GM12872 (cell line): ENCODE data around the gene ELAVL3.
A peak's percentile ranks its signal among the peaks of the same experiment; 100 is the strongest.

Experiments
- TF ChIP-seq, protein P1 (sequence below): IDR thresholded peaks from 3 replicates; pipeline ENCODE4 v1.5.1; 2011; ENCODE audit warnings: low read depth, mild to moderate bottlenecking, low read length, moderate library complexity; ENCODE audit not compliant: insufficient read depth

The ELAVL3 gene

GRCh38 chr19:11446652-11447301 lies 34.1 kb downstream of the ELAVL3 start:
- TF ChIP-seq, protein P1, sequence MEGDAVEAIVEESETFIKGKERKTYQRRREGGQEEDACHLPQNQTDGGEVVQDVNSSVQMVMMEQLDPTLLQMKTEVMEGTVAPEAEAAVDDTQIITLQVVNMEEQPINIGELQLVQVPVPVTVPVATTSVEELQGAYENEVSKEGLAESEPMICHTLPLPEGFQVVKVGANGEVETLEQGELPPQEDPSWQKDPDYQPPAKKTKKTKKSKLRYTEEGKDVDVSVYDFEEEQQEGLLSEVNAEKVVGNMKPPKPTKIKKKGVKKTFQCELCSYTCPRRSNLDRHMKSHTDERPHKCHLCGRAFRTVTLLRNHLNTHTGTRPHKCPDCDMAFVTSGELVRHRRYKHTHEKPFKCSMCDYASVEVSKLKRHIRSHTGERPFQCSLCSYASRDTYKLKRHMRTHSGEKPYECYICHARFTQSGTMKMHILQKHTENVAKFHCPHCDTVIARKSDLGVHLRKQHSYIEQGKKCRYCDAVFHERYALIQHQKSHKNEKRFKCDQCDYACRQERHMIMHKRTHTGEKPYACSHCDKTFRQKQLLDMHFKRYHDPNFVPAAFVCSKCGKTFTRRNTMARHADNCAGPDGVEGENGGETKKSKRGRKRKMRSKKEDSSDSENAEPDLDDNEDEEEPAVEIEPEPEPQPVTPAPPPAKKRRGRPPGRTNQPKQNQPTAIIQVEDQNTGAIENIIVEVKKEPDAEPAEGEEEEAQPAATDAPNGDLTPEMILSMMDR = peak; percentile 66

GRCh38 chr19:11446271-11446651 lies 34.6 kb downstream of the ELAVL3 start:
- TF ChIP-seq, protein P1 = no peak

DNA sequence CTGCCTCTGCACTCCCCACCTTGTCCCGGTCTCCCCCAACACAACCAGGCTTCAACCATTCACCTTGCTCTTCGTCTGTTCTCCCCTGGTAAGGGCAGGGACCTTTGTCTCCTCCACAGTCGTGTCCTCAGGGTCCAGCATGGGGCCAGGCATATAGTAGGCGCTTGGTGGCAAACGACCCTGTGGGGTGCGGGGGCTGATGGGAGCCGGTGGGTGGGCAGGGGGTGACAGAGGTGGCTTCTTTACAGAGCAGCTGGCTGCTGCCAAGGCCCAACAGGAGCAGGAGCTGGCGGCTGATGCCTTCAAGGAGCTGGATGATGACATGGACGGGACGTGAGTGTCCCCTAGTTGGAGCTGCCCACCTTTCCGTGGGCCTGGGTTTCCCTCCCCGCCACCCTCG lies 35.7 kb downstream of the ELAVL3 start:
- TF ChIP-seq, protein P1 = no peak

GRCh38 chr19:11444059-11444458 lies 36.8 kb downstream of the ELAVL3 start:
- TF ChIP-seq, protein P1 = no peak

GRCh38 chr19:11437955-11438354 lies 42.9 kb downstream of the ELAVL3 start:
- TF ChIP-seq, protein P1 = no peak

DNA sequence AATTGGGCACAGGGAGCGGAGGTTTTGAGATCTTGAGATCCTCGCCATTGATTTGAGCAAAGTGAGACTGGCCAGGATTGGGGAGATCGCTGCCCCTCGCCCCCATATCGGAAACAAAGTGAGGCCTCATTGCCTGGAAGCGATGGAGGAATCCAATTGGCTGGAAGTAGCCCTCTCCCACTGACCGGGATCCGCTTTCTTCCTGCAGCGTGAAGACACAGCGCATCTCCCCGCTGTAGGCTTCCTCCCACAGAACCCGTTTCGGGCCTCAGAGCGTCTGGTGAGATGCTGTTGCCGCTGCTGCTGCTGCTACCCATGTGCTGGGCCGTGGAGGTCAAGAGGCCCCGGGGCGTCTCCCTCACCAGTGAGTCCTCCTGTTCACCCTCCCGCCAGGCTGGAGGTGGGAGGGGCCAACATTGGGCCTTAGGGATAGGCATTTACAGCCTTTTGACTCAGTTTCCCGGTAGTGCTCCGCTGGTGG lies 45.0 kb downstream of the ELAVL3 start:
- TF ChIP-seq, protein P1 = no peak

DNA sequence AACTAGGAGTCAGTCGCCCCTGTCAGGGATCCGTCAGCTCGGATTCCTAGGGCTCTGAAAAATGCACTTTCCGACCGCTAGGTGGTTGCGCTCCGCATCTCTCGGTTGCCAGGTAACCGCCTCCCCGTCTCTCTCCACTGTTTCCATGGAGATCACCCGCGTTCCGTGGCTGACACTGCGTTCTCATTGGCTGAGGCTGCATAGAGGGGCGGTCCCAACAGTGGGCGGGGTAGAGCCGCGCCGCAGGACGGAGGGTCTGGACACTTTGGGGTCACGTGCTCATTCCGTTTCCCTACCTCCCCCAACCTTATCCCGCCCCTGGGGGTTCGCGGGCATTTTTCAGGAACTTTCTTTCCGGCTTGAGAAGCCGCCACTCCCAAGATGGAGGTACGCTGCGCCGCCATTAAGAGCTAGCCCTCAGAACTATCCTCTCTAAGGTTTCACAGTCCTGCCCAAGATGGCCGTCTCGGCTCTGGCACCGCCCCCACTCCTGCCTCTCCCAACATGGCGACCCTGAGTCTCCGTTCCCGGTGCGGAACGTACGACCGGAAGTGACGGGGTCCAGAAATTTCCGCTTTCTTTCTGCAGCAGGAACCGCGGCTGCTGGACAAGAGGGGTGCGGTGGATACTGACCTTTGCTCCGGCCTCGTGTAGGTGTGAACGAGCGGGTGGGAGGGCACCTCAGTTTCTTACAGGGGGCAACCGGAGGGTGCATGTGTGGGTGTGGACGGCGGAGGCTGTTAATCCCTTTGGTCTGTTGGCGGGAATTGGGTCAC lies 45.6 kb downstream of the ELAVL3 start, which contains the start of the genes ODAD3 and PRKCSH:
Gene ODAD3 (minus strand): TSS at position 65 of the 776 bp plus-strand sequence. CDS start 105 bp downstream, outside the sequence.
Gene PRKCSH (plus strand): TSS at position 579 of the 776 bp plus-strand sequence. CDS start 483 bp downstream, outside the sequence.
- TF ChIP-seq, protein P1 = peak; percentile 97
